Loucy (cell line): ENCODE data around the gene COL5A1.

Experiments used
- H2AFZ ChIP-seq: fragments of 200-600 bp; sonication (generic); 2 replicates; pipeline ENCODE4 v1.6.0; 2016; ENCODE audit warnings: antibody characterized with exemption, mild to moderate bottlenecking, low read length, moderate library complexity
- H3F3A ChIP-seq: fragments of 200-600 bp; 2 replicates; pipeline ENCODE4 v1.6.0; 2016; ENCODE audit warnings: antibody characterized with exemption, low read depth, mild to moderate bottlenecking
- H3K27me3 ChIP-seq: fragments of 200-600 bp; sonication (generic); 2 replicates; pipeline ENCODE4 v1.6.1; 2014; ENCODE audit warnings: low read length, mild to moderate bottlenecking; ENCODE audit not compliant: insufficient read depth, poor library complexity, severe bottlenecking
- H3K36me3 ChIP-seq: fragments of 200-600 bp; sonication (generic); 2 replicates; pipeline ENCODE4 v1.6.1; 2016; ENCODE audit warnings: low read length; ENCODE audit not compliant: insufficient read depth
- H3K4me1 ChIP-seq: fragments of 200-600 bp; sonication (generic); 2 replicates; pipeline ENCODE4 v1.5.1; 2014; ENCODE audit warnings: low read length, mild to moderate bottlenecking; ENCODE audit not compliant: insufficient read depth, poor library complexity, severe bottlenecking
- H3K4me2 ChIP-seq: fragments of 200-600 bp; sonication (generic); 2 replicates; pipeline ENCODE4 v1.6.0; 2014; ENCODE audit warnings: antibody characterized with exemption, low read length, low read depth, mild to moderate bottlenecking; ENCODE audit not compliant: poor library complexity, severe bottlenecking
- H3K4me3 ChIP-seq: fragments of 200-600 bp; sonication (generic); 2 replicates; pipeline ENCODE4 v1.5.1; 2014; ENCODE audit warnings: low read length, mild to moderate bottlenecking, mixed read lengths; ENCODE audit not compliant: poor library complexity, severe bottlenecking
- H3K79me2 ChIP-seq: fragments of 200-600 bp; sonication (generic); 2 replicates; pipeline ENCODE4 v1.6.1; 2014; ENCODE audit warnings: low read length; ENCODE audit not compliant: insufficient read depth
- H3K9ac ChIP-seq: fragments of 200-600 bp; sonication (generic); 2 replicates; pipeline ENCODE4 v1.6.0; 2014; ENCODE audit warnings: mild to moderate bottlenecking, low read depth, low read length, moderate library complexity; ENCODE audit not compliant: poor library complexity, severe bottlenecking
- H3K9me2 ChIP-seq: fragments of 200-600 bp; sonication (generic); replicated peaks from 2 replicates; pipeline ENCODE4 v1.6.1; 2016; ENCODE audit warnings: low read depth, low read length, mixed read lengths
- H3K9me3 ChIP-seq: fragments of 200-600 bp; sonication (generic); 2 replicates; pipeline ENCODE4 v1.6.1; 2014; ENCODE audit warnings: mild to moderate bottlenecking, antibody characterized with exemption, low read length, low read depth; ENCODE audit not compliant: insufficient read depth
- H4K20me1 ChIP-seq: fragments of 200-600 bp; sonication (generic); 2 replicates; pipeline ENCODE4 v1.6.0; 2014; ENCODE audit warnings: antibody characterized with exemption, low read length, mild to moderate bottlenecking; ENCODE audit not compliant: insufficient read depth, poor library complexity, severe bottlenecking
- CTCF ChIP-seq: fragments of 200-600 bp; sonication (generic); conservative IDR thresholded peaks from 2 replicates; pipeline ENCODE4 v1.5.1; 2014; ENCODE audit warnings: mild to moderate bottlenecking, antibody characterized with exemption, low read length
- EZH2phosphoT487 ChIP-seq: fragments of 200-600 bp; IDR thresholded peaks from 2 replicates; pipeline ENCODE4 v1.6.1; 2018; ENCODE audit warnings: antibody characterized with exemption, mild to moderate bottlenecking, moderate library complexity, borderline replicate concordance

The COL5A1 gene

GRCh38 chr9:134645607-134646365, 4.2 kb downstream of the COL5A1 start:
- Histone ChIP-seq H3K27me3 (peaks cover 7% of the 10 kb centered on the region), H3K9ac (no peak overlapping the region), H3K79me2 (peaks cover 14% of the 10 kb centered on the region; the same call in 1 of the 2 replicates), H3K4me1 (peaks cover 20% of the 10 kb centered on the region), H4K20me1 (no peaks in the 10 kb centered on the region), H3K4me3 (no peak overlapping the region), H3K9me3 (no peaks in the 10 kb centered on the region), H3K9me2 (no peaks in the 10 kb centered on the region), H3K4me2 (peak overlapping the region; percentile 27), H3K36me3 (no peaks in the 10 kb centered on the region), H3F3A (no peaks in the 10 kb centered on the region), H2AFZ (no peak overlapping the region)
- TF ChIP-seq CTCF (no peak), EZH2phosphoT487 (no peak)

DNA sequence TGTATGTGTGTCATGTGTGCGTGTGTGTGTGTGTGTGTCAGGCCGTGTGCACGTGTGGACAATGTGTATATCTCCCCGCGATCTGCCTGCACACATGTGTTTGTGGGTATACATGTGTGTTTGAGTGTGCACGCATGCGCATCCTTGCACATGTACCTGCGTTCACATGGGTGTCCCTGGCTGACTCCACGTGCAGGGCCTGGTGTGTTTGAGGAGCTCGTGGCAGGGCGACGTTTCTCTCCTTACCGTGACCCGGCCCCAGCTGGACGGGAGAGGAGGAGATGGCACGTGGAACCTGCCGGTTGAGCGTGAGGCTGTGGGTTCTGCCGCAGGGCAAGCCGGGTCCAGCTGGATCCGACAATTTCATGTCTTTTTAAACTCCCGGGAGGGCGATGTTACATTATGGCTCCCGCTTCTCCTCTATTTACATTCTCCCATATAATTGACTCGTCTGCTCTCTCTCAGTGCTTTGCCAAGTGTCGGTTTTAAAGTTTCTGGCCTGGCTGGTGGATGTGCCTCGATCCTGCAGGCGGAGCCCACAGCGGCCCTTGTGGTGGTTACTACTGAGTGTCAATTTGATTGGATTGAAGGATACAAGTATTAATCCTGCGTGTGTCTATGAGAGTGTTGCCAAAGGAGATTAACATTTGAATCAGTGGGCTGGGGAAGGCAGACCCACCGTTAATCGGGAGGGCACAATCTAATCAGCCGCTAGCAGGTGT, 5.9 kb downstream of the COL5A1 start:
- H3K27me3 ChIP-seq = peaks cover 6% of the 10 kb centered on the region

More for the DNA sequence above, 5.9 kb downstream of the COL5A1 start:
- H3K79me2 ChIP-seq = peaks cover 13% of the 10 kb centered on the region; the same call in 1 of the 2 replicates
- H2AFZ ChIP-seq = no peak overlapping the region
- no peak overlapping the region for H3K9ac ChIP-seq
- TF ChIP-seq EZH2phosphoT487 (no peak), CTCF (no peak)
- peak overlapping the region; percentile 22 for H3K4me2 ChIP-seq
- no peaks in the 10 kb centered on the region for H3K9me3 ChIP-seq
- H3K4me3 ChIP-seq = no peak overlapping the region
- no peaks in the 10 kb centered on the region for H4K20me1 ChIP-seq
- no peaks in the 10 kb centered on the region for H3F3A ChIP-seq
- H3K4me1 ChIP-seq = peaks cover 19% of the 10 kb centered on the region
- H3K9me2 ChIP-seq = no peaks in the 10 kb centered on the region
- no peaks in the 10 kb centered on the region for H3K36me3 ChIP-seq
